ENCODE data around the gene PRR36. TPM values are rescaled to one million over a fixed set of nuclear protein-coding genes. Genes with fewer than 3 reads are reported as not detected.

Gene PRR36
- total RNA-seq, 3 donors from 2014 or later, result 0.59 to 2.0 TPM; not detected in 1

DNA sequence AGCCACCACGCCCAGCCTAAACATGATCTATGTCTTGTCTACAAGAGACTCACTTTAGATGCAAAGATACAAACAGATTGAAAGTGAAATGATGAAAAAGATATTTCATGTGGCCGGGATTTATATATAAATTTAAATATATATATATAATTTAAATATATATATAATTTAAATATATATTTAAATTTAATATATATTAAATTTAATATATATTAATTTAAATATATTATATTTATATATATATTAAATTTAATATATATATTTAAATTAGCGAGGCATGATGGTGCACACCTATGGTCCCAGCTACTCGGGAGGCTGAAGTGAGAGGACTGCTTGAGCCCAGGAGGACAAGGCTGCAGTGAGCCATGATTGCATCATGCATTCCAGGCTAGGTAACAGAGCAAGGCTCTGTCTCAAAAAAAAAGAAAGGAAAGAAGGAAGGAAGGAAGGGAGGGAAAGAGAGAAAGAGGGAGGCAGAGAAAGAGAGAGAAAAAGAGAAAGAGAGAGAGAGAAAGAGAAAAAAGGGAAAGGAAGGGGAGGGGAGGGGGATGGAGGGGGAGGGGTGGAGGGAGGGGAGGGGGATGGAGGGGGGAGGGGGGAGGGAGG lies 51.2 kb downstream of the PRR36 start:
- intact Hi-C loops (cut with DNase I; ENCODE audit: low total_unique reads), result no loop called here
- TF ChIP-seq, protein P1, sequence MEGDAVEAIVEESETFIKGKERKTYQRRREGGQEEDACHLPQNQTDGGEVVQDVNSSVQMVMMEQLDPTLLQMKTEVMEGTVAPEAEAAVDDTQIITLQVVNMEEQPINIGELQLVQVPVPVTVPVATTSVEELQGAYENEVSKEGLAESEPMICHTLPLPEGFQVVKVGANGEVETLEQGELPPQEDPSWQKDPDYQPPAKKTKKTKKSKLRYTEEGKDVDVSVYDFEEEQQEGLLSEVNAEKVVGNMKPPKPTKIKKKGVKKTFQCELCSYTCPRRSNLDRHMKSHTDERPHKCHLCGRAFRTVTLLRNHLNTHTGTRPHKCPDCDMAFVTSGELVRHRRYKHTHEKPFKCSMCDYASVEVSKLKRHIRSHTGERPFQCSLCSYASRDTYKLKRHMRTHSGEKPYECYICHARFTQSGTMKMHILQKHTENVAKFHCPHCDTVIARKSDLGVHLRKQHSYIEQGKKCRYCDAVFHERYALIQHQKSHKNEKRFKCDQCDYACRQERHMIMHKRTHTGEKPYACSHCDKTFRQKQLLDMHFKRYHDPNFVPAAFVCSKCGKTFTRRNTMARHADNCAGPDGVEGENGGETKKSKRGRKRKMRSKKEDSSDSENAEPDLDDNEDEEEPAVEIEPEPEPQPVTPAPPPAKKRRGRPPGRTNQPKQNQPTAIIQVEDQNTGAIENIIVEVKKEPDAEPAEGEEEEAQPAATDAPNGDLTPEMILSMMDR (IDR thresholded peaks at IDR 0.05), result no peak
- TF ChIP-seq POLR2AphosphoS5 (IDR thresholded peaks at IDR 0.05) (no peak), POLR2A (IDR thresholded peaks at IDR 0.05) (no peak)
- H3K4me3 ChIP-seq, result no peak overlapping the region

DNA sequence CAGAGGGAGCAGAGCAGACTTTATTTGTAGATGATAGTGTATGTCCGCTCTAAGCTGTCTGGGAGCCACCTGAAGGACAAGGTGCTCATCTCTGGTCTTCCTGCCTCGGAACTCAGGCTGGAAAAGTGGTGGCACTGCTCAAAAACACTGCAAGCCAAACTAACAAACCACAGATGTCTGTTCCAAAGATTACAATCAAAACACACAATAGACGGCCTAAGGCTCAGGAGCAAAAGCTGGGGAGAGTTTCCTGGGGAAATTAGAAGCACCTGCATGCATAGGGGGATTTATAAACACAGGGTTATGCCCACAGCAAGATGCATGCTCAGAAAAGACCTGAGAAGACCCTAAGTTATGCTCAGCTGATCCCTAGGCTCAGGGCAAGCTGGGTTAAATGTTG lies 53.6 kb downstream of the PRR36 start:
- H3K4me1 ChIP-seq, result no peaks in the 10 kb centered on the region
- H3K36me3 ChIP-seq, result no peaks in the 10 kb centered on the region
- peaks cover 14 to 15% of the 10 kb centered on the region in 2 donors for H3K9me3 ChIP-seq
- no peak for TF ChIP-seq POLR2AphosphoS5 (IDR thresholded peaks at IDR 0.05)
- TF ChIP-seq POLR2A (IDR thresholded peaks at IDR 0.05), result no peak
- TF ChIP-seq, protein P1 (IDR thresholded peaks at IDR 0.05), result no peak
- H3K27ac ChIP-seq, result no peak overlapping the region
- no peaks in the 10 kb centered on the region for H3K27me3 ChIP-seq
- no peak overlapping the region for H3K4me3 ChIP-seq
- DNase-seq (ENCODE audit: low spot score in 2 of 2), result no peak
- intact Hi-C loops (cut with DNase I; ENCODE audit: low total_unique reads), result no loop called here

More for the DNA sequence above, 51.2 kb downstream of the PRR36 start:
- H3K4me1 ChIP-seq, result no peaks in the 10 kb centered on the region
- H3K36me3 ChIP-seq, result no peaks in the 10 kb centered on the region
- H3K27ac ChIP-seq, result no peak overlapping the region
- DNase-seq (ENCODE audit: low spot score in 2 of 2), result no peak
- H3K27me3 ChIP-seq, result no peaks in the 10 kb centered on the region
- peaks cover 0 to 2% of the 10 kb centered on the region in 2 donors for H3K9me3 ChIP-seq

DNA sequence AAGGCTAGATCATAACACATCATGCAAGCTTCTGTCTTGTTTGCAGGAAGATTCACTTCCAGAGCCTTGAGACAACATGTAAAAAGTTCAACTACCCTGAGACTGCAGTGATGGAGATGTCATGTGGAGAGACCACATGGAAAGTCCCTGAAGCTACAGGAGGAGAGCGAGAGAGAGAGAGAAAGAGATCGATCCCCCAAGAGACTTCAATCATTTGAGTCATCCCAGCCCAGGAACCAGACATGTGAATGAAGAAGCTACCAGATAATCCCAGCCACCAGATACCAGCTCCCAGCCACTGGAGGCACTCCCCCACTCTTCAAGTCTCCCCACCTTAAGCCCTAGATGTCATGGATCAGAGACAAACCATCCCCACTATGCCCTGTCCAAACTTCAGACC lies 54.9 kb downstream of the PRR36 start:
- no peak overlapping the region for H3K4me3 ChIP-seq
- no peak overlapping the region for H3K27ac ChIP-seq
- no peaks in the 10 kb centered on the region for H3K27me3 ChIP-seq
- no peak for DNase-seq (ENCODE audit: low spot score in 2 of 2)
- no peaks in the 10 kb centered on the region for H3K36me3 ChIP-seq
- peaks cover 14 to 15% of the 10 kb centered on the region in 2 donors for H3K9me3 ChIP-seq
- TF ChIP-seq POLR2A (IDR thresholded peaks at IDR 0.05) (no peak), POLR2AphosphoS5 (IDR thresholded peaks at IDR 0.05) (no peak)
- TF ChIP-seq, protein P1 (IDR thresholded peaks at IDR 0.05), result no peak
- H3K4me1 ChIP-seq, result no peaks in the 10 kb centered on the region
- intact Hi-C loops (cut with DNase I; ENCODE audit: low total_unique reads), result no loop called here

DNA sequence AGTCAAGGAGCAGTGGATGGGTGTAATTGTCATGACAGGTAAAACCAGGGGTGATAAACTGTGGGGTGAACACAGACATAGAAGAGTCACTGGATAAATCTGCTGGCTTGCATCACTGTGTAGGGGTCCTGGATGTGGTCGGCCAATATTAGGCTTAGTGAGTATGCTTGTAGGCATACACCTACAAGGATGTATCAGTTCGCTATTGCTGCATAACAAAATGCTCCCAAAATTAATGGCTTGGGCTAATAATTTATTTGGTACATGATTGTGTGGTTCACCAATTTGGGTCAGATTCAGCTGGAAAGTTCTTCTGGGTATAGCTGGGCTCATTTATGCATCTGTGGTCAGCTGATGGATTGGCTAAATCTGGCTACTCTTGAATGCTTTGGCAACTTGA lies 55.4 kb downstream of the PRR36 start:
- Histone ChIP-seq H3K9me3 (peaks cover 14 to 15% of the 10 kb centered on the region in 2 donors), H3K27me3 (no peaks in the 10 kb centered on the region), H3K27ac (no peak overlapping the region), H3K4me3 (no peak overlapping the region), H3K36me3 (no peaks in the 10 kb centered on the region), H3K4me1 (no peaks in the 10 kb centered on the region)
- intact Hi-C loops (cut with DNase I; ENCODE audit: low total_unique reads), result no loop called here
- TF ChIP-seq, protein P1 (IDR thresholded peaks at IDR 0.05), result no peak
- TF ChIP-seq POLR2AphosphoS5 (IDR thresholded peaks at IDR 0.05) (no peak), POLR2A (IDR thresholded peaks at IDR 0.05) (no peak)
- no peak for DNase-seq (ENCODE audit: low spot score in 2 of 2)

Other genes starting within 250 kb of the PRR36 start
- gene XAB2, start 244.8 kb downstream of the PRR36 start, total RNA-seq, result 10 to 100 TPM; 41.3 to 49.0 (median 41.9) TPM
- 10 to 100 TPM; 23.7 to 40.4 (median 33.1) TPM for gene PET100, start 244.6 kb downstream of the PRR36 start, total RNA-seq
- 1 to 10 TPM in 2 of 3 donors, not detected in 1; 4.9 to 6.7 TPM for gene PCP2, start 240.7 kb downstream of the PRR36 start, total RNA-seq
- gene STXBP2, start 237.3 kb downstream of the PRR36 start, total RNA-seq, result 10 to 100 TPM; 15.4 to 55.3 (median 37.0) TPM
- not detected for gene RETN, start 205.3 kb downstream of the PRR36 start, total RNA-seq
- gene MCEMP1, start 197.3 kb downstream of the PRR36 start, total RNA-seq, result 1 to 10 TPM in 2 of 3 donors, not detected in 1; 1.0 to 2.4 TPM
- gene TRAPPC5, start 193.6 kb downstream of the PRR36 start, total RNA-seq, result 10 to 100 TPM; 34.7 to 84.0 (median 62.6) TPM
- gene FCER2, start 172.3 kb downstream of the PRR36 start, total RNA-seq, result under 1 TPM in 2 of 3 donors, not detected in 1; 0.29 to 0.48 TPM
- 1 to 10 TPM in 2 of 3 donors, not detected in 1; 1.3 to 3.7 TPM for gene CLEC4G, start 142.3 kb downstream of the PRR36 start, total RNA-seq
- gene CD209, start 126.9 kb downstream of the PRR36 start, total RNA-seq, result 1 to 10 TPM; 2.3 to 9.8 (median 2.6) TPM
- 1 to 10 TPM in 1 of 3 donors, not detected in 2; 1.3 TPM for gene CLEC4M, start 111.1 kb downstream of the PRR36 start, total RNA-seq
- 10 to 100 TPM in 1 of 3 donors, 1 to 10 TPM in 2; 7.5 to 12.5 (median 9.2) TPM for gene EVI5L, start 44.2 kb downstream of the PRR36 start, total RNA-seq
- gene LRRC8E, start 14.1 kb upstream of the PRR36 start, total RNA-seq, result 10 to 100 TPM in 1 of 3 donors, 1 to 10 TPM in 2; 1.4 to 15.1 (median 6.6) TPM
- 10 to 100 TPM; 13.3 to 17.1 (median 13.8) TPM for gene MAP2K7, start 29.5 kb upstream of the PRR36 start, total RNA-seq
- gene TGFBR3L, start 40.4 kb upstream of the PRR36 start, total RNA-seq, result 1 to 10 TPM in 1 of 3 donors, not detected in 2; 2.3 TPM
- 10 to 100 TPM; 13.8 to 14.8 (median 13.8) TPM for gene SNAPC2, start 45.9 kb upstream of the PRR36 start, total RNA-seq
- gene CTXN1, start 51.7 kb upstream of the PRR36 start, total RNA-seq, result 1 to 10 TPM in 2 of 3 donors, under 1 TPM in 1; 0.32 to 9.5 (median 5.6) TPM
- 10 to 100 TPM; 29.3 to 59.6 (median 57.8) TPM for gene TIMM44, start 69.3 kb upstream of the PRR36 start, total RNA-seq
- gene ELAVL1, start 131.3 kb upstream of the PRR36 start, total RNA-seq, result 10 to 100 TPM; 28.6 to 30.8 (median 29.7) TPM
- gene CCL25, start 178.4 kb upstream of the PRR36 start, total RNA-seq, result not detected